Lower leg skin (tissue), 3 donors: ENCODE data around the gene RHBDF1.

Source experiments
- CTCF ChIP-seq, 3 donors: fragments of 450-650 bp; IDR thresholded peaks; one replicate each; pipeline ENCODE4 v1.5.1; 2016; ENCODE audit warnings: antibody characterized with exemption in 3 of 3, mild to moderate bottlenecking in 3 of 3, moderate library complexity in 2 of 3
- POLR2A ChIP-seq, 2 donors: fragments of 450-650 bp; IDR thresholded peaks; one replicate each; pipeline ENCODE4 v1.6.1; 2016 to 2017; ENCODE audit warnings: antibody characterized with exemption in 2 of 2, mild to moderate bottlenecking in 1 of 2, moderate library complexity in 1 of 2

GRCh38 chr16:43294-43693 lies 29.1 kb downstream of the RHBDF1 start:
- no peak for TF ChIP-seq POLR2A (IDR thresholded peaks at IDR 0.05)
- no peak for TF ChIP-seq CTCF (IDR thresholded peaks at IDR 0.05)
